Measurements from ENCODE around the gene LMO2.

DNA sequence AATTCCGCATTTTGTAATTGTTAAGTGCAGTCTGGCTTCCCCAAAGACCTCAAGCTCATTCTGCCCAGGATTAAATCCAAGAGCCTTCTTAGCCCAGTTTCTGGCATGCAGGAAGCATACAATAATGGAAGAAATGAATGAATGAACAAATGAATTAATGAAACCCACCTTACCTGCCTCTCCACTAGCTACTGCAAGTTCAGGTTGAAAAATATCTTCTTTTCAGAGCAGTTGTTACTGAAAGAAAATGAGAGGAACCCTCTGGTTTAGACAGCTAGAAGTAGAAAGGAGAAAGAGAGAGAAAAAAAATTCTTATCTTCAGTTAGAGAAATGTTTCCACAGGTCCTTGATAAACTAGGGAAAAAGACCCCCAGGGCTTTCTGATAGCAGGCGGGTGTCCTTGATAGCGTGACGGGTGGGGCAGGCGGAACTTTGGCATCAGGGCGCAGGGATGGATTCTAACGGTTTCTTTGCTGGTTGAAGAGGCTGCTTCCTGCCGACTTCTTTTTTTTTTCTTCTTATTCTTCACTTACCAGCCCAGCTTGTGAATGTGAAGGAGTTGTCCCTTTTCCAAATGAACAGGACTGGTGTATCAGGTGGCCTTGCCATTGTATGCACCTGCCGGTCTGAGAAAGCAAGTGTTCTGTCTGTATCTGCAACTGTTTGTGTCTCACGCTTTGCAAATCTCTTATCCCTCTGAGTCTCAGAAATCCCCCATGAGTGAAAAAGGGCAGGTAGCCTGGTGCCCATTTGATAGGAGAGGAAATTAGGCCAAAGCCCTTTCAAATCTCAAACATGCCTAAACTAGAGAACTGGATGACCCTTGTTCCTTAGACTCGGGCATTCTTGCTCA is 10.0 kb downstream of the LMO2 start:
- TF ChIP-seq SPI1 (IDR thresholded peaks at IDR 0.05; ENCODE audit: low read depth, low read length) (no peak), POLR2A (IDR thresholded peaks at IDR 0.05; ENCODE audit: low read depth, low read length) (no peak), POLR2AphosphoS5 (IDR thresholded peaks at IDR 0.05; ENCODE audit: low read depth, low read length) (no peak), TAF1 (IDR thresholded peaks at IDR 0.05; ENCODE audit: low read depth, low read length) (no peak)
